GM18505 (cell line): ENCODE results near the gene AGTRAP.

ENCODE experiments used
- ATAC-seq: cut with Tn5 transposase; IDR thresholded peaks from one replicate; pipeline ENCODE4 v1.9.1; 2021; ENCODE audit not compliant: unreplicated experiment
- POLR2A ChIP-seq: IDR thresholded peaks from 4 replicates; pipeline ENCODE4 v1.6.1; 2011; ENCODE audit warnings: borderline replicate concordance; ENCODE audit not compliant: insufficient read depth, insufficient read length; ENCODE audit errors: extremely low read depth

The AGTRAP gene

DNA sequence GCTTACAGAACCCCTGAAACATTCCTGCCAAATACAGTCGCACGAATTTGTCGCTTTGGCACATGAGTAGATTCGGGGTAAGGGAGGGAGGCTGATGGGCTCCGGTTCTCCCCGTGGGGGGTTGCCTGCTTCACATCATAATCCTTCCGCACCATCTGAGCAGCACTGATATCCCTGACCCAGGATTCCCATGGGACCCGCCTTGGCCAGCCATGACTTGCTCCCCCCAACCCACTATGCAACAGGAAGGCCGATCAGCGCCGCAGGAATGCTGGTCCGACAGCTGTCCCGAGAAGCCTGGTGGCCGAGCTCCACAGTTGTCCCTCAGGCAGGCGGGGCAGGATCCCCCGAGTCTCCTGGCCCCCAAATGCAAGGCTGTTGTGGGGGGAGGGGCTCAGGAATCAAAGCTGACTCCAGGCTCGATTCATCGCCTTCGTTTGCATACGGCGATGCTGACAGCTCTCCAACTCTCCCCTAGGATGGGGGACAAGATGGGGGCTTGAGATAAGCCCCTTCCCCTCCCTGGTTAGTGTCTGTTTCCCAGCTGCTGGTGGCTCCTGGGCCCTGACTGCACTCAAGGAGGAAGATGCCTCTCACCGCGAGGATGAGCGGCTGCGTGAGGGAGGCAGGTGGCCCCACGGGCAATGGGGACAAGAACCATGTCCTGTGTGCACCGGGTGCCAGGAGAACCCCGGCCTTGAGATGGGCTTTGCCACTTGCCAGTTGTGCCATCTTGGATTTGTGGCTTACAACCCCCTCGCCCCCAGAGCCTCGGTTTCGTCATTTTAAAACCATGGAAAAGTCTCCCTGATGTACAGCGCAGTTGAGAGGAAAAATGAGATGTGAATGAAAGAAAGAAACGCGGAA lies 35.1 kb upstream of the AGTRAP start:
- ATAC-seq = no peak

GRCh38 chr1:11701551-11701961 lies 34.4 kb upstream of the AGTRAP start:
- no peak for ATAC-seq
- TF ChIP-seq POLR2A = no peak

More for the DNA sequence above, 35.1 kb upstream of the AGTRAP start:
- no peak for TF ChIP-seq POLR2A

DNA sequence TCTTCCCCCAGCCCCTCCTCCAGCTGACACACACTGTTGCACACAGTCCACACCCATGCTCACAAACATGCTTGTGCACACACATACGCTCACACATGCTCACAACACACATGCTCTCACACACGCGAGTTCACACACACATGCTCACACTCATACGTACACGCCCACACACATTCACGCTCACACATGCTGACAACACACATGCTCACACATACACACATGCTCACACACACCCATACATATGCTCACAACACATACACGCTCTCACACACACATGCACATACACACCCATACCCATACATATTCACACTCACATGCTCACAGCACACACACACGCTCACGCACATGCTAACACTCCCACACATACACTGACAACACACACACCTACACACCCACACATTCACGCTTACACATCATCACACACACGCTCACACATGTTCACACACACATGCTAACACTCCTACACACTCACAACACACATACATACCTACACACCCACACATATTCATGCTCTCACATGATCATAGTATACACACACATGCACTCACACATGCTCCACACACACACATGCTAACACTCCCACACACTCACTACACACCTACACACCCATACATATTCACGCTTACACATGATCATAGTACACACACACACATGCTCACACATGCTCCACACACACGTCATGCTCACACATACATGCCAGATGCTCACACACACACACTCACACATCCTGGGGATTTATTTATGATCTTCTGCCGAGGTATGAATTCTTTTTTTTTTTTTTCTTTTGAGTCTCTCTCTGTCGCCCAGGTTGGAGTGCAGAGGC lies 33.7 kb upstream of the AGTRAP start:
- no peak for TF ChIP-seq POLR2A
- ATAC-seq = no peak

GRCh38 chr1:11703357-11704193 lies 32.4 kb upstream of the AGTRAP start:
- ATAC-seq = no peak
- no peak for TF ChIP-seq POLR2A

DNA sequence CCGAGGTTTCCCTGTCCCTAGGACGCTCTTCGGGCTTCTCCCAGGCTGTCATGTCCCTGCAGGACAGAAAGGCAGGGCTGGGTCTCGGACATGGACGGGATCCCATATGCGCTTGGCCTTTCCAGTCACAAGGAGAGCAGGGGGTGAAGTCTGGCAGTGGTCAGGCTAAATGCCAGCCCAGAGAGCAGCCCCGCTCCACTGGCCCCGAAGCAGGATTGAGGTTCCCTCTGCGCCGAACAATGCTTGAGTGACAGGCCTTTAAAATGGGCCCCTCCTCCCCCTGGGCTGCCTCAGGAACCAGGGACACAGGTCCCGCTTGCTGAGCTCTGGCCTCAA lies 31.8 kb upstream of the AGTRAP start:
- no peak for TF ChIP-seq POLR2A
- ATAC-seq = no peak

DNA sequence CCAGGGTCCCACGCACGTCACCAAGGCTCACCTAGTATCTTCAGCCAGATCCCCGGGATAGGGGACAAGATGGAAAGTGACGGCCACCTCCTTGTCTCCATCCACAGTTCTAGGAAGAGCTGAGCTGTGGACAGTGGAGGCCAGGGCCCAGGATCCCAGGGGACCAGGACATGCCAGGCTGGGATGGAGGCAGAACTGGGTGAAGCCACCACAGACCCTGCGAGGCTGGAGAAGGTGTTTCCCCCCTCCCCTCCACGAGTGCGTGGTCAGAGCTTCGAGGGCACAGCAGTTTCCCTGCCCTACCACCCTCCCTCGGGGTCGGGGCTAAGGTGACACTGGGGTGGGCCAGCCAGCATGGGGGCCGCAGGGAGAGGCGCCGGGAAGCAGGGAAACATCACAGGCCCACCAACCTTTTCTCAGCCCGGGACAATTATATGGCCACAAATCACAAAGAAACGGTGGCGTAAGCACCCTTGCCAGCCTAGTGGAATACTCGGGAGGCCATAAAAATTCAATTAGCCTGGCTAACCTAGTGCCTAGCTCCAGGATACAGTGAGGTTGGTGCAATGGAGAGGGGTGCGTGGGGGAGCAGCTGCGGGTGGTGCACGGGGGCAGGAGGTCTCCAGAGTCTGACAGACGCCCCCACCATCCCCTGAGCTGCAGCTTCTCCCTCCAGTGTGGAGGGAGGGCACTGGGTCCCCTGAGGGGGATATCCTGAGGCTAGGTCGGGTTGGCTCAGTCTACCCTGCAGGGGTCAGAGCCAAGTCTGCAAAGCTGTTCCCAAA lies 31.1 kb upstream of the AGTRAP start:
- no peak for ATAC-seq
- no peak for TF ChIP-seq POLR2A

DNA sequence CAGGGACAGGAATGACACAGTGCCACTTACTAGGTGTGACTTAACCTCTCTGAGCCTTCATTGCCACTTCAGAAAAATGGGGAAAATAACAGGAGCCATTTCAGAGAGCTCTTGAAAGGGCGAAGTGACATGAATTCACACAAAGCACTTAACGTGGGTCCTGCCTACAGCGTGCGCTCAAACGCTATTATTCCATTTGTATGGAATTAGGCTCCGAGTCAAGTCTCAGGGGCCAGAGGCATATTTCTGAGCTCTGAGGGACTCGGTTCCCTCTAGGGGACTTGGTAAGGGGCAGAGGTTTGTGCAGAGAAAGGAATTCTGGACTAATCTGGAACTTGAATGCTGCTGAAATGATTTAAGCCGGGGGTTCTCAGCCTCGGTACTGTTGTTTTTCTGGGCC lies 30.3 kb upstream of the AGTRAP start:
- no peak for ATAC-seq
- no peak for TF ChIP-seq POLR2A

- TF ChIP-seq POLR2A = no peak
- ATAC-seq = no peak
These were observed 29.6 kb upstream of the AGTRAP start for GRCh38 chr1:11706292-11706691.

- TF ChIP-seq POLR2A = no peak
These were observed 28.2 kb upstream of the AGTRAP start for GRCh38 chr1:11707621-11708276.

DNA sequence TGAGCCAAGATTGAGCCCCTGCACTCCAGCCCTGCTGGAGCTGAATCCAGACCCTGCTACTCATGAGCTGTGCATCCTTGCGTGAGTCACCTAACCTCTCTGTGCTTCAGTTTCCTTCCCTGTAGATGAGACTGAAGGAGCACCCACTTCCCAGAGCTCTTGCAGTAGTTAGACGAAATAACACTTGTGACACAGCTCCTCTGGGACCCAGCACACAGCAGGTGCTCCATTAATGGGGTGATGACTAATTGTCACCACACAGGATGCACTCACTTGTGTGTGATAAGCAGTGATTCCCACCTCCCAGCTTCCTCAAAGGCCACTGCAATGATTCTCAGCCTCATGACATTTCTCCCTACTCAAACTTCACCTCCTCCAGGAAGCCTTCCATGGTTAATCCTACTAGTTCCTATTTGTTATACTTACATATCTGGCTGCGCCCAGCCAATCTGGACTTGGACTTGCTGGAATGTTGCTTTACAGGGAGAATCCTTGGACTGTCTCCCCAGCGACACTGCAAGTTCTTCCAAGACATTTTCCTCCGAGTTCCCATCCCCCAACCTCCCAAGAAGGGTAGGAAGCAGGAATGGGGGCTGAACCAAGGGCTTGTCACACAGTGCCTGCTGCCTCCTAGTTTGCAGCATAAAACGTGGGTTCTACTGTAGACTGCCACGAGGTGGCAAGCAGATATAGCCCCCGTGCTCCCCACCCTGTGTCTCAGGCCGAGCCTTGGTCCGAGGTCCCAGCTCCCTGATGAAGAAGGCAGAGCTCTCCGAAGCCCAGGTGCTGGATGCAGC lies 27.2 kb upstream of the AGTRAP start:
- TF ChIP-seq POLR2A = no peak
- no peak for ATAC-seq

More at GRCh38 chr1:11707621-11708276, 28.2 kb upstream of the AGTRAP start:
- ATAC-seq = no peak

DNA sequence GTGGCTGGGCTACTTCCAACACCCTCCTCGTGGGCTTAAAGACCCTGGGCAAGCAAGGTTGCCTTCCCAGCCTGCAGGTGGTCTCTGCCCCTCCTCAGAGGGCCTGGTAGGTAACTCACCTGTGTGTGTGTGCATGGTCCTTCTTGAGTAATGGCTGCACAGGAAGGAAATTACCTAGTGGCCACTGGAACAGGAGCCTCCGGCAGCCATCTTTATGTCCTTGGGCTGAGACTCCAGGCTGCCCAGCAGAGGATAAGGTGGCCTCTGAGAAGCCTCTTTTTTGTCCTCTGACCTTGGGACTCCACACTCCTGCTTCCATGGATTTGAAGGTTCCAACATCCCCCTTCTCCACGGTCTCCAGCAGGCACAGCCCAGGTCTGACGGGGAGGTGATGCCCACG lies 24.4 kb upstream of the AGTRAP start:
- ATAC-seq = no peak
- no peak for TF ChIP-seq POLR2A
